NB4 (cell line): ENCODE results near the gene NGLY1.

Source experiments
- CTCF ChIP-seq: IDR thresholded peaks from one replicate; pipeline ENCODE4 v1.5.1; 2012; ENCODE audit warnings: low read depth, low read length
- POLR2A ChIP-seq: IDR thresholded peaks from 2 replicates; pipeline ENCODE4 v1.6.1; 2011; ENCODE audit warnings: mild to moderate bottlenecking; ENCODE audit not compliant: insufficient read length; ENCODE audit errors: extremely low read depth

GRCh38 chr3:25789596-25790556 is 6.6 kb upstream of the NGLY1 start, which contains the start of gene OXSM:
- TF ChIP-seq CTCF (no peak), POLR2A (peak; percentile 95)
